Retinal pigment epithelial cell (primary cell): Measurements from ENCODE around the gene ATF6B.

ENCODE experiments used
- DNase-seq: peaks from one replicate; pipeline ENCODE4 v3.0.0-alpha.2; 2010; ENCODE audit warnings: low read depth
- H3K4me3 ChIP-seq: 2 replicates; pipeline ENCODE4 v1.5.1; 2011; ENCODE audit warnings: mild to moderate bottlenecking, low read length, control low read depth, moderate library complexity
- TF ChIP-seq, protein P1 (sequence below): conservative IDR thresholded peaks from 2 replicates; pipeline ENCODE4 v1.5.1; 2011; ENCODE audit warnings: low read depth, low read length, control low read depth, inconsistent platforms

ATF6B gene

DNA sequence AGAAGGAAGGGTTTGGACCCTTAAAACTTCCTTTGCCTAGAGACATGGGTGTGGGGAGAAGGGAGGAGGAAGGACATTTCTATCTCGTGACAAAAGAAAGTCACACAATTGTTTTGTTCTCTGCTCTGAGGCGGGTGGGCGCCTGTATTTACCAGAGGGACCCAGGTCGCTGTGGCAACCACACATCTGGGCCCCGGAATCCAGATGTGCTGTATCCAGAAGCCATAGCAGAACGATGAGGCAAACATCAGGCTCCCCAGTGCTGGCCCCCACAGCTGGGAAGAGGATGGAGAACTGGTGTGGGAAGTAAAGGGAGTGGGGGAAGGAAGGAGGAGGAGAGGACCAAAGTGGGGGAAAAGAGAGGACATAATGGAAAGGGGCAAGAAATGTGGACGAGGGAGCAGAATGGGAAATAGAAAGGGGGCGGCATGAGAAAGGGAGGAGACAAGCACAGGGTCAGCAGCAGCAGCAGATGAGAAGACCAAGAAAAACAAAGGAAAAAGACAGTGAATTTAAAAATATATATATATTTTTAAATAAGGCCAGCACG, 15.5 kb downstream of the ATF6B start:
- DNase-seq = no peak
- H3K4me3 ChIP-seq = no peak overlapping the region
- TF ChIP-seq, protein P1, sequence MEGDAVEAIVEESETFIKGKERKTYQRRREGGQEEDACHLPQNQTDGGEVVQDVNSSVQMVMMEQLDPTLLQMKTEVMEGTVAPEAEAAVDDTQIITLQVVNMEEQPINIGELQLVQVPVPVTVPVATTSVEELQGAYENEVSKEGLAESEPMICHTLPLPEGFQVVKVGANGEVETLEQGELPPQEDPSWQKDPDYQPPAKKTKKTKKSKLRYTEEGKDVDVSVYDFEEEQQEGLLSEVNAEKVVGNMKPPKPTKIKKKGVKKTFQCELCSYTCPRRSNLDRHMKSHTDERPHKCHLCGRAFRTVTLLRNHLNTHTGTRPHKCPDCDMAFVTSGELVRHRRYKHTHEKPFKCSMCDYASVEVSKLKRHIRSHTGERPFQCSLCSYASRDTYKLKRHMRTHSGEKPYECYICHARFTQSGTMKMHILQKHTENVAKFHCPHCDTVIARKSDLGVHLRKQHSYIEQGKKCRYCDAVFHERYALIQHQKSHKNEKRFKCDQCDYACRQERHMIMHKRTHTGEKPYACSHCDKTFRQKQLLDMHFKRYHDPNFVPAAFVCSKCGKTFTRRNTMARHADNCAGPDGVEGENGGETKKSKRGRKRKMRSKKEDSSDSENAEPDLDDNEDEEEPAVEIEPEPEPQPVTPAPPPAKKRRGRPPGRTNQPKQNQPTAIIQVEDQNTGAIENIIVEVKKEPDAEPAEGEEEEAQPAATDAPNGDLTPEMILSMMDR = no peak

DNA sequence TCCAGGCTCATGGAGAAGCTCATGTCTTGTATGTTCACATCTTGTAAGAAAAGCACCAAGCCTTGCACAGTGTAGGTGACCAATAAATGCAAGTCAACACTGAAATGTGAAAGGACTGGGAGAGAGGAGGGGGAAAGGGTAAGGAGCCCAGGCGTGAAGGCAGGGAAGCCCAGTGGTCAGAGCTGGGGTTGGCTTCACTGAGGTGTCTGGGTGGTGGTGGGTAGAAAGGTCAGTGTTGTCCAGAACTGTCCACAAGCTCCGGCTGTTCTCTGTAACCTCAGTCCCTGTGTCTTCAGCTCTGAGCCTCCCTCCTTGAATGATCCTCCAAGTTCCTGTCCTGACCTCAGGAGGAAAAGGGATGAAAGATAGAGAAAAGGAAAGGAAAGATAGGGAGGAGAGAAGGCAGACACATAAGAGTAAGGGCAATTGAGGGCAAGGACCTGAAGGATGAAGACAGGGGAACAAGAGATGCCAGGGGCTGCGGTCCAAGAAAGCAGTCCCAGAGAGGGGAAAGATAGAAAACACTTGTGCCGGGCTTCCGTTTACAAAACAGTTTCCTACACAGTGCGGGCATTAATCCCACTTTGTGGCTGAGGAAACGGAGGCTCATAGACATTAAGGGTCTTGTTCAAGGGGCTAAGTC, 16.5 kb downstream of the ATF6B start:
- TF ChIP-seq, protein P1 = no peak

DNA sequence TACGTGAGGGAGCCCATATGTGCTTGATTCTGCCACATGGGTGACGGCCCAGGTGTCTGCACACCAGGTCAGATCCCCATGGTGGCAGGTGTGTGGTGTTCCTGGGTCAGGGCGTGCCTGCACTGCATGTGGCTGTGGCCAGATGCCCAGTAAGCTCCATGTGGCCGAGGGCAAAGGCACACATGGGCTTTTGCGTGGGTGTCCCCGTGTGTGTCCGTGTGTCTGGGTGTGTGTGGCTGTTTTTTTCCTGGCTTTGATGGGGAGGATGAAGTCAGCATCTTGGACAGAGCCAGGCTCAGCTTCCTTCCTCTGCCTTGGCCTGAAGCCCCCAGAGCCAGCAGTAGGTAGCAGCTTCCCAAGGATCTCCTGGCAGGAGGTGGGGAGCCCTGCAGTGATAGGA, 17.4 kb downstream of the ATF6B start:
- TF ChIP-seq, protein P1 = no peak
- H3K4me3 ChIP-seq = no peak overlapping the region
- DNase-seq = no peak

More for the DNA sequence above, 16.5 kb downstream of the ATF6B start:
- H3K4me3 ChIP-seq = no peak overlapping the region
- no peak for DNase-seq

DNA sequence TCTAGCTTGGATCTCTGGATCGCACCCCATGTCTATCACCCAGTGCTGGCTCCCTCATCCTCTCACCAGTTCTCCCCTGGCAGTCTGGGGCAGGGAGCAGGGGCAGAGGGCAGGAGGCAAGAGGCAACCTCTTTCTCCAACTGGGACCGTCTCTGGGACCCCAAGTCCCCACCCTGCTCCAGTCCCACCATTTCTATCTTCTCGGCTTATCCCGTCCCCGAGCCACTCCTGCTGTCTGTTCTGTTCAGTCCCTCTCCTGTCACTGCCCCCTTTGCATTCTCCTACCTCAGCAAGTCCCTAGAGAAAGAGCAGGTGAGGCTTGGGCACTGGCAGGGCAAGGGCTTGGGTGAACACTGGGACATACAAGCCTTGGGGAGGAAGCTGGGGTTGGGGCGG, 18.3 kb downstream of the ATF6B start:
- TF ChIP-seq, protein P1 = no peak
- no peak for DNase-seq
- H3K4me3 ChIP-seq = no peak overlapping the region

DNA sequence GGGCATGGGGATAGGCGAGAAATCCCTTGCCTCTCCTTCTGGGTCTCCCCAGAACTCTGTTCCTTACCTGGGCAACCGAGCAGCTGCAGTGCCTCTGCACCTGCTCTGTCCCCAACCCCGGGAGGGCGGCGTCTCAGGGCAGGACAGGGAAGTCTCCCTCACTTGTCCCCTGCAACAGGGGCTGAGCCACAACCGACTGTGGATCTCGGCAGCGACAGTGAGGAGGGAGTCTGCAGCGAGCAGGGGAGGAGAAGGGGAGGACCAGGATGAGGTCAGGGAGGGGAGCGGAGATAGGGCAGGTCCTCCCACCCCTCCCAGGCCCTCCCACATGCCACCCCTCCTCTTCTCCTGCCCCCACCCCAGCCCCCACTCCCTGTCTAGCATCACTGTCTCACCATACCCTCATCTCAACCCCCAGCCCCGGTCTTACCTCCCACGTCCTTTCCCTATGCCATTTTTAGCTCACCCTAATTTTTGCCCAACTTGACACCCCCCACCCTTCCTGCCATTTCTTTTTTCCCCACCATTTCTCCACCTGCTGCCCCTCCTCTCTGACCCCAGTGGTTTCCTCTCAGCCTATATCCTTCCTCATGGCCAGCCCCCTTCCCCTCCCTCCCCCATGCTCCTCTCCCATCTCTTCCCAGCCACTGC, 18.8 kb downstream of the ATF6B start, which contains the start of gene TNXB:
Gene TNXB (minus strand): TSS at position 225 of the 651 bp plus-strand sequence. CDS start 11,140 bp downstream, outside the sequence.
- DNase-seq = no peak
- TF ChIP-seq, protein P1 = no peak
- H3K4me3 ChIP-seq = no peak within 1 kb of the TSS

DNA sequence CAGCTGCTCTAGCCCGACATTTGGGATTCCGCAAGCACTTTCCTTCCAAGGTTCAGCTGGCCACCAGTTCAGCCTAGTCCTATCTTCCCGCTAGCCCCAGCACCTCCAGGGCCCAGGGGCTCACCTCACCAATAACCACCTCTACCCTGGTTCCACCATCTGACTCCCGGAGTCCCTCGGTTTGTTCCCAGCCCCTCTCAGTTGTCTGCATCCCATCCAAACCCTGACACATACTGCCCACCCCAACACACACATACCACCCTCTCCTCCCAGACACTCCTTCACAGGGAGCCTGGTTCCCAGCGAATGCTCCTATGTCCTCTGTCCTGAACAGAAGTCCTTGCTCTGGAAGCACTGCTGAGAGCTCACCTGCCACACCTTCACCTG, 19.3 kb downstream of the ATF6B start:
- H3K4me3 ChIP-seq = no peak overlapping the region
- TF ChIP-seq, protein P1 = no peak
- no peak for DNase-seq
